ENCODE measurements around the gene LDLRAD4. TPM values are rescaled to one million over a fixed set of nuclear protein-coding genes. Genes with fewer than 3 reads are reported as not detected.

Gene LDLRAD4
- total RNA-seq, 3 donors from 2014 or later = 17.5 to 20.4 (median 18.3) TPM

GRCh38 chr18:13492314-13492713 lies 273.8 kb downstream of the LDLRAD4 start:
- no peaks in the 10 kb centered on the region for H3K27me3 Mint-ChIP-seq (ENCODE audit: low read depth)
- H3K4me1 Mint-ChIP-seq (ENCODE audit: low read depth) = peaks cover 6% of the 10 kb centered on the region
- no peak overlapping the region for H3K4me3 Mint-ChIP-seq
- H3K36me3 Mint-ChIP-seq (ENCODE audit: insufficient read depth) = peaks cover 18% of the 10 kb centered on the region
- DNase-seq (no peak), ATAC-seq (no peak)
- no peaks in the 10 kb centered on the region for H3K9me3 Mint-ChIP-seq

- Mint-ChIP-seq H3K4me3 (no peak overlapping the region), H3K36me3 (ENCODE audit: insufficient read depth) (peaks cover 15% of the 10 kb centered on the region), H3K9me3 (no peaks in the 10 kb centered on the region), H3K4me1 (ENCODE audit: low read depth) (peaks cover 2% of the 10 kb centered on the region), H3K27me3 (ENCODE audit: low read depth) (no peaks in the 10 kb centered on the region)
- ATAC-seq (no peak), DNase-seq (no peak)
Measured at GRCh38 chr18:13493079-13493478, 274.5 kb downstream of the LDLRAD4 start.

- Mint-ChIP-seq H3K4me3 (no peak overlapping the region), H3K4me1 (ENCODE audit: low read depth) (peaks cover 2% of the 10 kb centered on the region), H3K36me3 (ENCODE audit: insufficient read depth) (peaks cover 19% of the 10 kb centered on the region), H3K27me3 (ENCODE audit: low read depth) (no peaks in the 10 kb centered on the region), H3K9me3 (no peaks in the 10 kb centered on the region)
- DNase-seq (no peak), ATAC-seq (no peak)
Measured at GRCh38 chr18:13493725-13494124, 275.2 kb downstream of the LDLRAD4 start.

GRCh38 chr18:13494871-13495445 lies 276.4 kb downstream of the LDLRAD4 start:
- Mint-ChIP-seq H3K9me3 (peaks cover 12% of the 10 kb centered on the region), H3K4me3 (no peak overlapping the region), H3K27me3 (ENCODE audit: low read depth) (no peaks in the 10 kb centered on the region), H3K36me3 (ENCODE audit: insufficient read depth) (peaks cover 31% of the 10 kb centered on the region), H3K4me1 (ENCODE audit: low read depth) (peaks cover 2% of the 10 kb centered on the region)
- ATAC-seq (no peak), DNase-seq (no peak)

GRCh38 chr18:13495961-13496360 lies 277.4 kb downstream of the LDLRAD4 start:
- ATAC-seq (no peak), DNase-seq (no peak)
- peaks cover 12% of the 10 kb centered on the region for H3K9me3 Mint-ChIP-seq
- H3K4me3 Mint-ChIP-seq = no peak overlapping the region
- peaks cover 31% of the 10 kb centered on the region for H3K36me3 Mint-ChIP-seq (ENCODE audit: insufficient read depth)
- no peaks in the 10 kb centered on the region for H3K27me3 Mint-ChIP-seq (ENCODE audit: low read depth)
- H3K4me1 Mint-ChIP-seq (ENCODE audit: low read depth) = peaks cover 2% of the 10 kb centered on the region

GRCh38 chr18:13496691-13497281 lies 278.2 kb downstream of the LDLRAD4 start:
- no peak for DNase-seq
- Mint-ChIP-seq H3K9me3 (peaks cover 12% of the 10 kb centered on the region), H3K4me3 (no peak overlapping the region), H3K27me3 (ENCODE audit: low read depth) (no peaks in the 10 kb centered on the region), H3K36me3 (ENCODE audit: insufficient read depth) (peaks cover 28% of the 10 kb centered on the region), H3K4me1 (ENCODE audit: low read depth) (peaks cover 9% of the 10 kb centered on the region)
- ATAC-seq = no peak

GRCh38 chr18:13499803-13500202 lies 281.2 kb downstream of the LDLRAD4 start:
- no peaks in the 10 kb centered on the region for H3K27me3 Mint-ChIP-seq (ENCODE audit: low read depth)
- DNase-seq = no peak
- no peak for ATAC-seq
- H3K4me3 Mint-ChIP-seq = no peak overlapping the region
- H3K36me3 Mint-ChIP-seq (ENCODE audit: insufficient read depth) = peaks cover 23% of the 10 kb centered on the region
- H3K4me1 Mint-ChIP-seq (ENCODE audit: low read depth) = peaks cover 18% of the 10 kb centered on the region
- H3K9me3 Mint-ChIP-seq = peaks cover 12% of the 10 kb centered on the region

- peaks cover 12% of the 10 kb centered on the region for H3K9me3 Mint-ChIP-seq
- H3K4me3 Mint-ChIP-seq = no peak overlapping the region
- peaks cover 21% of the 10 kb centered on the region for H3K36me3 Mint-ChIP-seq (ENCODE audit: insufficient read depth)
- no peaks in the 10 kb centered on the region for H3K27me3 Mint-ChIP-seq (ENCODE audit: low read depth)
- no peak for DNase-seq
- no peak for ATAC-seq
- peaks cover 16% of the 10 kb centered on the region for H3K4me1 Mint-ChIP-seq (ENCODE audit: low read depth)
Measured at GRCh38 chr18:13500227-13500865, 281.8 kb downstream of the LDLRAD4 start.

GRCh38 chr18:13500869-13501542 lies 282.4 kb downstream of the LDLRAD4 start:
- no peaks in the 10 kb centered on the region for H3K27me3 Mint-ChIP-seq (ENCODE audit: low read depth)
- peaks cover 19% of the 10 kb centered on the region for H3K36me3 Mint-ChIP-seq (ENCODE audit: insufficient read depth)
- peaks cover 12% of the 10 kb centered on the region for H3K9me3 Mint-ChIP-seq
- H3K4me3 Mint-ChIP-seq = no peak overlapping the region
- H3K4me1 Mint-ChIP-seq (ENCODE audit: low read depth) = peaks cover 19% of the 10 kb centered on the region
- ATAC-seq (no peak), DNase-seq (no peak)

- Mint-ChIP-seq H3K4me3 (no peak overlapping the region), H3K4me1 (ENCODE audit: low read depth) (peaks cover 21% of the 10 kb centered on the region), H3K27me3 (ENCODE audit: low read depth) (no peaks in the 10 kb centered on the region), H3K36me3 (ENCODE audit: insufficient read depth) (peaks cover 18% of the 10 kb centered on the region), H3K9me3 (peaks cover 12% of the 10 kb centered on the region)
- ATAC-seq = no peak
- DNase-seq = no peak
Measured at GRCh38 chr18:13501543-13501887, 283.0 kb downstream of the LDLRAD4 start.

GRCh38 chr18:13501891-13502290 lies 283.3 kb downstream of the LDLRAD4 start:
- no peak for DNase-seq
- H3K27me3 Mint-ChIP-seq (ENCODE audit: low read depth) = no peaks in the 10 kb centered on the region
- H3K4me1 Mint-ChIP-seq (ENCODE audit: low read depth) = peaks cover 21% of the 10 kb centered on the region
- no peak overlapping the region for H3K4me3 Mint-ChIP-seq
- peak; percentile 84 to 90 for ATAC-seq
- H3K36me3 Mint-ChIP-seq (ENCODE audit: insufficient read depth) = peaks cover 18% of the 10 kb centered on the region
- H3K9me3 Mint-ChIP-seq = peaks cover 12% of the 10 kb centered on the region

- DNase-seq (no peak), ATAC-seq (no peak)
- peaks cover 16% of the 10 kb centered on the region for H3K36me3 Mint-ChIP-seq (ENCODE audit: insufficient read depth)
- no peak overlapping the region for H3K4me3 Mint-ChIP-seq
- no peaks in the 10 kb centered on the region for H3K27me3 Mint-ChIP-seq (ENCODE audit: low read depth)
- H3K9me3 Mint-ChIP-seq = peaks cover 12% of the 10 kb centered on the region
- H3K4me1 Mint-ChIP-seq (ENCODE audit: low read depth) = peaks cover 21% of the 10 kb centered on the region
Measured at GRCh38 chr18:13502585-13502984, 284.0 kb downstream of the LDLRAD4 start.

GRCh38 chr18:13503836-13504235 lies 285.3 kb downstream of the LDLRAD4 start:
- H3K4me1 Mint-ChIP-seq (ENCODE audit: low read depth) = peaks cover 26% of the 10 kb centered on the region
- H3K9me3 Mint-ChIP-seq = peaks cover 11% of the 10 kb centered on the region
- H3K27me3 Mint-ChIP-seq (ENCODE audit: low read depth) = no peaks in the 10 kb centered on the region
- DNase-seq (no peak), ATAC-seq (no peak)
- H3K36me3 Mint-ChIP-seq (ENCODE audit: insufficient read depth) = peaks cover 12% of the 10 kb centered on the region
- H3K4me3 Mint-ChIP-seq = no peak overlapping the region

- Mint-ChIP-seq H3K4me1 (ENCODE audit: low read depth) (peaks cover 36% of the 10 kb centered on the region), H3K9me3 (no peaks in the 10 kb centered on the region), H3K36me3 (ENCODE audit: insufficient read depth) (peaks cover 16% of the 10 kb centered on the region), H3K27me3 (ENCODE audit: low read depth) (no peaks in the 10 kb centered on the region), H3K4me3 (no peak overlapping the region)
- no peak for DNase-seq
- ATAC-seq = no peak
Measured at GRCh38 chr18:13505780-13506345, 287.3 kb downstream of the LDLRAD4 start.
